Measurements from ENCODE around the gene CASP8.

Gene CASP8

DNA sequence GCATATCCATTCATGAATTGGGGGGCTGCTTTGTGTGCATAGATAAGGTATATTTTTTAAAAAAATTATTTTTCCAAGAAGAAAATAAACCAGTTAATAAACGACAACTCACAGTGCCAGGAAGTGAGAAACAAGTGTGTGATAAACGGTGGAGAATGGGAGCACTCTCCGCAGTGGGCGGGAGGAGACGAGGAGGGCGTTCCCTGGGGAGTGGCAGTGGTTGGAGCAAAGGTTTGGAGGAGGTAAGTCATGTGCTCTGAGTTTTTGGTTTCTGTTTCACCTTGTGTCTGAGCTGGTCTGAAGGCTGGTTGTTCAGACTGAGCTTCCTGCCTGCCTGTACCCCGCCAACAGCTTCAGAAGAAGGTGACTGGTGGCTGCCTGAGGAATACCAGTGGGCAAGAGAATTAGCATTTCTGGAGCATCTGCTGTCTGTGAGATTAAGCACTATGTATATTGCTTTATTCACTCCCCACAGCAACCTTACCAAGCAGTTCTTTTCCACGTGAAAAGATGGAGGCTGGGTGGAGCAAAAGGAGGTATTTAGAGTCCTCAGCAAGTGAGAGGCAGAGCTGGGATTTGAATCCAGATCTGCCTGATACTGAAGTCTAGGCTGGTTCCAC, 27.0 kb upstream of the CASP8 start:
- ATAC-seq = no peak; the same call in 2 of the 3 replicates
- TF ChIP-seq, protein P1, sequence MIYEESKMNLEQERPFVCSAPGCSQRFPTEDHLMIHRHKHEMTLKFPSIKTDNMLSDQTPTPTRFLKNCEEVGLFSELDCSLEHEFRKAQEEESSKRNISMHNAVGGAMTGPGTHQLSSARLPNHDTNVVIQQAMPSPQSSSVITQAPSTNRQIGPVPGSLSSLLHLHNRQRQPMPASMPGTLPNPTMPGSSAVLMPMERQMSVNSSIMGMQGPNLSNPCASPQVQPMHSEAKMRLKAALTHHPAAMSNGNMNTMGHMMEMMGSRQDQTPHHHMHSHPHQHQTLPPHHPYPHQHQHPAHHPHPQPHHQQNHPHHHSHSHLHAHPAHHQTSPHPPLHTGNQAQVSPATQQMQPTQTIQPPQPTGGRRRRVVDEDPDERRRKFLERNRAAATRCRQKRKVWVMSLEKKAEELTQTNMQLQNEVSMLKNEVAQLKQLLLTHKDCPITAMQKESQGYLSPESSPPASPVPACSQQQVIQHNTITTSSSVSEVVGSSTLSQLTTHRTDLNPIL (CRISPR knock-in tag; IDR thresholded peaks at IDR 0.05; ENCODE audit: low read depth) = no peak
- no peak for TF ChIP-seq ZFP3 (CRISPR knock-in tag; IDR thresholded peaks at IDR 0.05)

DNA sequence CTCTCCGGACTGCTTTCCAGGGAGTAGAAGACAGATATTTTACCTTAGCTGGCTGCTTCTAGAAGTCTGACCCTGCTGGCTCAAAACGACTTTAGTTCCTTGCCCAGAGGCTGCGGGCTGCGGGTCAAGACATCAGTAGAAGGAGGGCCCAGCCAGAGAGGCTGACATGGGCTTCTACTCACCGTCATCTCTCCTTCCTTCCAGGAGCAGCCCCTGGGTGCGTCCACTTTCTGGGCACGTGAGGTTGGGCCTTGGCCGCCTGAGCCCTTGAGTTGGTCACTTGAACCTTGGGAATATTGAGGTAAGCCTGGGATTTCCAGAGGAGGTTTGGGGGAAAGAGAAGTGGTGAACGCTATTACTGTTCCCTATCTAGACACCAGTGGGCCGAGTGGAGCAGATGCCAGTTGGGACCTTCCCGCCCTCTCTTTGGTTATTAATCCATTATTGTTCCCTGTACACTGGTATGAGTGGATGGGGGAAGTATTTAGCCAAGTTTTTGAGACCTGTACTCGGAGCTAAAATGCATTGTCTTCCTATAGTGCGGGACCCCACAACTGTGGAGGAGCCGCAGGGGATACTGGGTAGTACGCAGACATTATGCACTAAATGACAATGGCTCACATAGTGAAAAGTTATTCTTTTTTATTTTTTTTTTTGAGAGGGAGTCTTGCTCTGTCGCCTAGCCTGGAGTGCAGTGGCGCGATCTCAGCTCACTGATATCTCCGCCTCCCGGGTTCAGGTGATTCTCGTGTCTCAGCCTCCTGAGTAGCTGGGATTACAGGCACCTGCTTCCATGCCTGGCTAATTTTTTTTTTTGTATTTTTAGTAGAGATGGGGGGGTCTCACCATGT, 26.3 kb upstream of the CASP8 start:
- no peak for TF ChIP-seq TCF4 (CRISPR knock-in tag; IDR thresholded peaks at IDR 0.05; ENCODE audit: borderline replicate concordance)
- no peak for TF ChIP-seq ARNTL (CRISPR knock-in tag; IDR thresholded peaks at IDR 0.05; ENCODE audit: borderline replicate concordance, low read depth)
- TF ChIP-seq ZC3H10 (CRISPR knock-in tag; IDR thresholded peaks at IDR 0.05) = no peak
- no peak for ATAC-seq

DNA sequence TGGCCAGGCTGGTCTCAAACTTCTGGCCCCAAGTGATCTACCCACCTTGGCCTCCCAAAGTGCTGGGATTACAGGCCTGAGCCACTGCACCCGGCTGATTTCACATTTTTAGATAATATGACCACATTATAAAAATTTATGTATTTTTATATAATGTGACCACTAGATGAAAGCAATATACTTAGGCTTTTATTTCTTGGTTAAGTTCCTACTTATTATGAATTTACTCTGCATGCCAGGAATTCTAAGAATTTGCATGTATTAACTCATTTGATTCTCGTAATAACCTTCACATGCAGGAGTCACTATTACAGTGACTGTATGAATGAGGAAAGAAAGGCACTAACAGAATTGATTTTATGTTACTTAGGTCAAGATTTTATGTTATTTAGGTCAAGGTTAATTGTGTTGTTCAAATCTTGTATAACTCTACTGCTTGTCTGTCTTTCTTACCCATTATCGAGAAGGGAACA, 25.6 kb upstream of the CASP8 start:
- TF ChIP-seq OSR1 (CRISPR knock-in tag; IDR thresholded peaks at IDR 0.05) = no peak
- TF ChIP-seq ZFP30 (CRISPR knock-in tag; IDR thresholded peaks at IDR 0.05) = no peak
- TF ChIP-seq TOX (CRISPR knock-in tag; IDR thresholded peaks at IDR 0.05; ENCODE audit: borderline replicate concordance) = no peak
- TF ChIP-seq, protein P2, sequence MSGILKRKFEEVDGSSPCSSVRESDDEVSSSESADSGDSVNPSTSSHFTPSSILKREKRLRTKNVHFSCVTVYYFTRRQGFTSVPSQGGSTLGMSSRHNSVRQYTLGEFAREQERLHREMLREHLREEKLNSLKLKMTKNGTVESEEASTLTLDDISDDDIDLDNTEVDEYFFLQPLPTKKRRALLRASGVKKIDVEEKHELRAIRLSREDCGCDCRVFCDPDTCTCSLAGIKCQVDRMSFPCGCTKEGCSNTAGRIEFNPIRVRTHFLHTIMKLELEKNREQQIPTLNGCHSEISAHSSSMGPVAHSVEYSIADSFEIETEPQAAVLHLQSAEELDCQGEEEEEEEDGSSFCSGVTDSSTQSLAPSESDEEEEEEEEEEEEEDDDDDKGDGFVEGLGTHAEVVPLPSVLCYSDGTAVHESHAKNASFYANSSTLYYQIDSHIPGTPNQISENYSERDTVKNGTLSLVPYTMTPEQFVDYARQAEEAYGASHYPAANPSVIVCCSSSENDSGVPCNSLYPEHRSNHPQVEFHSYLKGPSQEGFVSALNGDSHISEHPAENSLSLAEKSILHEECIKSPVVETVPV (CRISPR knock-in tag; IDR thresholded peaks at IDR 0.05) = no peak
- TF ChIP-seq, protein P1 (CRISPR knock-in tag; IDR thresholded peaks at IDR 0.05; ENCODE audit: low read depth) = no peak
- TF ChIP-seq ZC3H10 (CRISPR knock-in tag; IDR thresholded peaks at IDR 0.05) = no peak
- no peak for TF ChIP-seq CSDC2 (CRISPR knock-in tag; IDR thresholded peaks at IDR 0.05)
- no peak for TF ChIP-seq ARNTL (CRISPR knock-in tag; IDR thresholded peaks at IDR 0.05; ENCODE audit: borderline replicate concordance, low read depth)
- no peak for TF ChIP-seq ZNF70 (CRISPR knock-in tag; IDR thresholded peaks at IDR 0.05)
- no peak for TF ChIP-seq SNAI2 (CRISPR knock-in tag; IDR thresholded peaks at IDR 0.05)
- no peak for TF ChIP-seq ZFP3 (CRISPR knock-in tag; IDR thresholded peaks at IDR 0.05)
- TF ChIP-seq, protein P3, sequence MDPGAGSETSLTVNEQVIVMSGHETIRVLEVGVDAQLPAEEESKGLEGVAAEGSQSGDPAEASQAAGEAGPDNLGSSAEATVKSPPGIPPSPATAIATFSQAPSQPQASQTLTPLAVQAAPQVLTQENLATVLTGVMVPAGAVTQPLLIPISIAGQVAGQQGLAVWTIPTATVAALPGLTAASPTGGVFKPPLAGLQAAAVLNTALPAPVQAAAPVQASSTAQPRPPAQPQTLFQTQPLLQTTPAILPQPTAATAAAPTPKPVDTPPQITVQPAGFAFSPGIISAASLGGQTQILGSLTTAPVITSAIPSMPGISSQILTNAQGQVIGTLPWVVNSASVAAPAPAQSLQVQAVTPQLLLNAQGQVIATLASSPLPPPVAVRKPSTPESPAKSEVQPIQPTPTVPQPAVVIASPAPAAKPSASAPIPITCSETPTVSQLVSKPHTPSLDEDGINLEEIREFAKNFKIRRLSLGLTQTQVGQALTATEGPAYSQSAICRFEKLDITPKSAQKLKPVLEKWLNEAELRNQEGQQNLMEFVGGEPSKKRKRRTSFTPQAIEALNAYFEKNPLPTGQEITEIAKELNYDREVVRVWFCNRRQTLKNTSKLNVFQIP (CRISPR knock-in tag; IDR thresholded peaks at IDR 0.05; ENCODE audit: borderline replicate concordance, low read depth) = no peak
- no peak for TF ChIP-seq TCF4 (CRISPR knock-in tag; IDR thresholded peaks at IDR 0.05; ENCODE audit: borderline replicate concordance)
- ATAC-seq = peak; percentile 7; the same call in 1 of the 3 replicates

DNA sequence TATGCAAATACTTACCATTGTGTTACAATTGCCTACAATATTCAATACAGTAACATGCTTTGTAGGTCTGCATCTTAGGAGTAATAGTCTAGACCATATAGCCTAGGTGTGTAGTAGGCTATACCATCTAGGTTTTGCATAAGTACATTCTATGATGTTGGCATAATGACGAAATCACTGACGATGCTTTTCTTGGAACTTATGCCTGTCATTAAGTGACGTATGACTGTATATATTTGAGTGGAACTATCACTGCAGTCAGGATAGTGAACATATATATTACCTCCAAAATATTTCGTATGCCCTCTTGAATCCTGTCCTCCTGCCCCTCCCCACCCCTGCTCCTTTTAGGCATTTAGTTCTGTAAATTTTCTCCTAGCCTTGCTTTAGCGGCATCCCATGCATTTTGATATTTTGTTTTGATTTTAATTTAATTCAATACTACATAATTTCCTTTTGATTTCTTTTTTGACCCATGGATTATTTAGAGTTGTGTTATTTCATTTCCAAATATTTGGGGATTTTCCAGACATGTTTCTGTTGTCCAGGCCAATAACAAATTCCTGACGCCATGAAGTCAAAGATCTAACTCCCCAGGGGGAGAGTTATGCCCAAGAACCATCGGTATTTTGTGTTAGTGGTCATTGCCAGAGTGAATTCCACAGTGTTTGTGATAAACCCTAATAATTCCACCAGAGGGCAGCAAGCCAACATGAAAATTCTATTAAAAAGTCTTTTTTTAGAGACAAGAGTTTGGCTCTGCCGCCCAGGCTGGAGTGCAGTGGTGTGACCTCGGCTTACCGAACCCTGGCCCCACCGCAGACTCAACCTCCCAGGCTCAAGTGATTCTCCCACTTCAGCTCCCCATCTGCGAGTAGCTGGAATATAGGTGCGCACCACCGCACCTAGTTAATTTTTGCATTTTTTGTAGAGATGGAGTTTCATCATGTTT, 24.2 kb upstream of the CASP8 start:
- peak; percentile 80 for ATAC-seq
- TF ChIP-seq ZC3H10 (CRISPR knock-in tag; IDR thresholded peaks at IDR 0.05) (no peak), ZNF8 (CRISPR knock-in tag; IDR thresholded peaks at IDR 0.05) (no peak), ZNF565 (CRISPR knock-in tag; conservative IDR thresholded peaks at IDR 0.05; ENCODE audit: low read depth) (no peak), CSDC2 (CRISPR knock-in tag; IDR thresholded peaks at IDR 0.05) (no peak), ESRRG (CRISPR knock-in tag; IDR thresholded peaks at IDR 0.05) (no peak), SNAI2 (CRISPR knock-in tag; IDR thresholded peaks at IDR 0.05) (no peak), ZNF70 (CRISPR knock-in tag; IDR thresholded peaks at IDR 0.05) (no peak)
- TF ChIP-seq, protein P2 (CRISPR knock-in tag; IDR thresholded peaks at IDR 0.05) = no peak
- TF ChIP-seq, protein P4, sequence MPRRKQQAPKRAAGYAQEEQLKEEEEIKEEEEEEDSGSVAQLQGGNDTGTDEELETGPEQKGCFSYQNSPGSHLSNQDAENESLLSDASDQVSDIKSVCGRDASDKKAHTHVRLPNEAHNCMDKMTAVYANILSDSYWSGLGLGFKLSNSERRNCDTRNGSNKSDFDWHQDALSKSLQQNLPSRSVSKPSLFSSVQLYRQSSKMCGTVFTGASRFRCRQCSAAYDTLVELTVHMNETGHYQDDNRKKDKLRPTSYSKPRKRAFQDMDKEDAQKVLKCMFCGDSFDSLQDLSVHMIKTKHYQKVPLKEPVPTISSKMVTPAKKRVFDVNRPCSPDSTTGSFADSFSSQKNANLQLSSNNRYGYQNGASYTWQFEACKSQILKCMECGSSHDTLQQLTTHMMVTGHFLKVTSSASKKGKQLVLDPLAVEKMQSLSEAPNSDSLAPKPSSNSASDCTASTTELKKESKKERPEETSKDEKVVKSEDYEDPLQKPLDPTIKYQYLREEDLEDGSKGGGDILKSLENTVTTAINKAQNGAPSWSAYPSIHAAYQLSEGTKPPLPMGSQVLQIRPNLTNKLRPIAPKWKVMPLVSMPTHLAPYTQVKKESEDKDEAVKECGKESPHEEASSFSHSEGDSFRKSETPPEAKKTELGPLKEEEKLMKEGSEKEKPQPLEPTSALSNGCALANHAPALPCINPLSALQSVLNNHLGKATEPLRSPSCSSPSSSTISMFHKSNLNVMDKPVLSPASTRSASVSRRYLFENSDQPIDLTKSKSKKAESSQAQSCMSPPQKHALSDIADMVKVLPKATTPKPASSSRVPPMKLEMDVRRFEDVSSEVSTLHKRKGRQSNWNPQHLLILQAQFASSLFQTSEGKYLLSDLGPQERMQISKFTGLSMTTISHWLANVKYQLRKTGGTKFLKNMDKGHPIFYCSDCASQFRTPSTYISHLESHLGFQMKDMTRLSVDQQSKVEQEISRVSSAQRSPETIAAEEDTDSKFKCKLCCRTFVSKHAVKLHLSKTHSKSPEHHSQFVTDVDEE (CRISPR knock-in tag; IDR thresholded peaks at IDR 0.05) = no peak
